HG03139 (cell line): ENCODE measurements around the gene CCDC137.

Source experiments
- ATAC-seq: cut with Tn5 transposase; IDR thresholded peaks from one replicate; pipeline ENCODE4 v1.9.1; 2021; ENCODE audit not compliant: unreplicated experiment

Gene CCDC137

GRCh38 chr17:81700353-81701287 is 34.1 kb downstream of the CCDC137 start:
- no peak for ATAC-seq

DNA sequence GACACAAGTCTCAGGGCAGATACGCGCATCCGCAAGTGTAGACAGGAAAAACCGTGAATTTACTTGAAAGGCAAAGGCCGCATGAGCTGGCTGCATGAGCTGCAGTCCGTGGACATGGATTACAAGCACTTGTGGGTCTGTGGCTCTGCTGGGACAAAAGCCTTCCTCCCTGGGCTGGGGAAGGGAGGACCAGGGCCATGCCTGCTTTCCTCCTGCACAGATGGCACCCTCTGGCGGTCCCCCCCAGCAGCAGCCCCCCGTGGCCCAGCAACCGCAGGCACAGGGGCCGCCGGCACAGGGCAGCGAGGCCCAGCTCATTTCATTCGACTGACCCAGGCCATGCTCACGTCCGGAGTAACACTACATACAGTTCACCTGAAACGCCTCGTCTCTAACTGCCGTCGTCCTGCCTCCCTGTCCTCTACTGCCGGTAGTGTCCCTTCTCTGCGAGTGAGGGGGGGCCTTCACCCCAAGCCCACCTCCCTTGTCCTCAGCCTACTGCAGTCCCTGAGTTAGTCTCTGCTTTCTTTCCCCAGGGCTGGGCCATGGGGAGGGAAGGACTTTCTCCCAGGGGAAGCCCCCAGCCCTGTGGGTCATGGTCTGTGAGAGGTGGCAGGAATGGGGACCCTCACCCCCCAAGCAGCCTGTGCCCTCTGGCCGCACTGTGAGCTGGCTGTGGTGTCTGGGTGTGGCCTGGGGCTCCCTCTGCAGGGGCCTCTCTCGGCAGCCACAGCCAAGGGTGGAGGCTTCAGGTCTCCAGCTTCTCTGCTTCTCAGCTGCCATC is 34.9 kb downstream of the CCDC137 start:
- no peak for ATAC-seq

DNA sequence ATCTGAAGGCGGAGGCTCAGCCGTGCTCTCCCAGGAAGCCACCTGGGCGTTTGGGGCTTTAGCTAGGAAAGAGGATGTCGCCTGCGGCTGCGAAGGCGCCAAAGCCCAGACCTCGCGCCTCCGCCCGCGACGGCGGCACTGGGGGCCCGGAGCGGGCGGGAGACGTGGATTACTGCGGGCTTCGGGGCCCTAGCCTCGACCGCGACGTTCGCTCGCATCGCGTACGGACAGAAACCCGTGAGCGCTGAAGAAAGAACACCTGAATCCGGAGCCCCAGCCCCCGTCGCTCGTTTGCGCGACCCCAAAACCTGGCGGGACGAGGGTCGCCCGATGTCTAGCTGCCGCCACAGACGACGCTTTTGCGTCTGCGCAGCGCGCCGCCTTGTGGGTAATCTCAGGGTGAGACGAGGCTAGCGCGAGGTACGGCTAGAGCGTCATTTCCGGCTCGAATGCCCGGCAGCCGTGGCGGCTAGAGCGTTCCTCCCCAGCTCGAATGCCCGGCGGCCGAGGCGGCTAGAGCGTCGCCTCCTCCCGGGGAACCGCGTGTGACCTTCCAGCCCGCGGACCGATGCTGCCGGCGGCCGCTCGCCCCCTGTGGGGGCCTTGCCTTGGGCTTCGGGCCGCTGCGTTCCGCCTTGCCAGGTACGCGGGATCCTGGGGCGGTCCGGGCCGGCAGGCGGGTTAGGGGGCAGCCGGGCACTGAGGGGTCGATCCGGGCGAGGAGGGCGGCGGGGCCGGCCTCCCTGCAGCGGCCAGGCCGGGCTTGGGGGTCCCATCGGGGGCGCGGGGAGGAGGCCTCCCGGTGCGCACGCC is 36.6 kb downstream of the CCDC137 start, which contains the start of gene MRPL12:
TSS of gene MRPL12 (plus strand) at position 434 of the 813 bp plus-strand sequence. CDS start at position 569, 135 bp downstream.
- peak; percentile 79 for ATAC-seq

GRCh38 chr17:81703747-81704654 is 37.5 kb downstream of the CCDC137 start:
- ATAC-seq: no peak

- no peak for ATAC-seq
Measured at GRCh38 chr17:81705518-81706231, 39.1 kb downstream of the CCDC137 start.

- no peak for ATAC-seq
Measured at GRCh38 chr17:81706232-81706611, 39.7 kb downstream of the CCDC137 start.

- no peak for ATAC-seq
Measured at GRCh38 chr17:81706757-81707624, 40.5 kb downstream of the CCDC137 start.

DNA sequence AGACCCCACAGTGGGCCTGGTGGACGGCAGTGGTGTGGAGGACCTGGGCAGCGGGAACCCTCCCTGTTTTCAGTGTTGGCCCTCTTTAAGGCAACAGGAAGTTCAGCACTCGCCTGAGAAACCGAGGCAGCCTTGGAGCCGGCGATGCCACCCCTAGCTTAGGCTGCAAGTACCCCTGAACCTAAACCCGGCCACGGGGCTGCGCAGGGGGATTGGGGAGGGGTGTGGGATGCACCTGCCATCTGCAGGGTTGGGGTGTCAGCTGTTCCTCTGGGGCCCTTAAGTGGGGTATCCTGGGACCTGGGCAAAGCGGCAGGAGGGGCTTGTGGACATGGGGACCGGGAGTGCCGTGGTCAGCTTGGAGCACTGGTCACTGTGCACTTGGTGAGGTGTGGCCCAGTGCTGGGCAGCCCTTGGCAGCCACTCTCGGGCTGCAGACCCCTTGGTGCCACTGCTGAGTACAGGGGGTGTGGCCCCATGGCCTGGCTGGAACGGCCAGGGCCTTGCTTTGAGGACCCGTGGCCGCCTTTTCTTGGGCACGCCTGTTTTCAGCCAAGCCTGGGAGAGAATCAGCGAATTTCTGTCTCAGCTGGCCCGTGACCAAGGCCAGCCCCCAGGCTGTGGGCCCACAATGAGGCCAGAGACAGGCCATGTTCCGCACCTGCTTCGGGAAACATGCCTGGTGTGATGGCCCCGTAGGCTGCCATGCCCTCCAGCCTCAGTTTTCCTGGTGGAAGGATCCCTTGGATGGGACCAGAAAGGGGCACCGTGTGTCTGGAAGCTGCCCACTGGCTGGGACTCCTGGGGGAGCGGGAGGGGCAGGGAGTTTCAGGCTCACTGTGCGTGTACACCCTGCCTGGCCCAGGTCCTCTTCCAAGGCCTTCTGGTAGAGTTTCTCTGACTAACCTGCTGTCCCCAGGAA is 41.4 kb downstream of the CCDC137 start:
- ATAC-seq: no peak

GRCh38 chr17:81708739-81709185 is 42.2 kb downstream of the CCDC137 start:
- ATAC-seq: no peak

GRCh38 chr17:81710514-81711308 is 44.2 kb downstream of the CCDC137 start:
- ATAC-seq: no peak

GRCh38 chr17:81711814-81712467 is 45.4 kb downstream of the CCDC137 start, which contains the start of gene SLC25A10:
SLC25A10 (plus strand) TSS chr17:81712284; CDS start chr17:81712427, 143 bp downstream.
- peak; percentile 58 for ATAC-seq

DNA sequence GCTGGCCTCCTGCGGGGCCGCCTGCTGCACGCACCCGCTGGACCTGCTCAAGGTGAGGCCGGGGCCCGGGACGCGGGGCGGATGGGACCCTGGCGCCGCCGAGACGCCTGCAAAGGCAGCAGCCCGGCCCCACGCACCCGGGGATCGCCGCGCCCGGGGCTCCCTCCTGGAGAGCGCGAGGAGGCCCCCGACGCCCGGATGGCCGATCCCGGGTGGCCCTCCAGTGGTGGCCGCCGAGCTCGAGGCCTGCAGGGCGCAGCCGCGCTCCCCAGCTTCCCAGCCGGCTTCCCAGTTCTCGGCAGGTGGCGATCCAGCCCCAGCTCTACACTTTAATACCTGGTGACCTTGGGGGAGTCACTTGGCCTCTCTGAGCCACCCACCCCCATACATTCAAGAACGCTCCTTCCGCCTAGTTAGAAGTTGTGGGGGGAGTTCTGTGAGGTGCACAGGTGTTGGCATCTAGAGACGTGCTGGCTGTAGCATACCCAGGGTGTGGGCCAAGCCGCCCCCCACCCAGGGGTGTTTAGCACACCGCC is 46.0 kb downstream of the CCDC137 start:
- peak; percentile 7 for ATAC-seq

GRCh38 chr17:81713004-81713555 is 46.5 kb downstream of the CCDC137 start:
- no peak for ATAC-seq

DNA sequence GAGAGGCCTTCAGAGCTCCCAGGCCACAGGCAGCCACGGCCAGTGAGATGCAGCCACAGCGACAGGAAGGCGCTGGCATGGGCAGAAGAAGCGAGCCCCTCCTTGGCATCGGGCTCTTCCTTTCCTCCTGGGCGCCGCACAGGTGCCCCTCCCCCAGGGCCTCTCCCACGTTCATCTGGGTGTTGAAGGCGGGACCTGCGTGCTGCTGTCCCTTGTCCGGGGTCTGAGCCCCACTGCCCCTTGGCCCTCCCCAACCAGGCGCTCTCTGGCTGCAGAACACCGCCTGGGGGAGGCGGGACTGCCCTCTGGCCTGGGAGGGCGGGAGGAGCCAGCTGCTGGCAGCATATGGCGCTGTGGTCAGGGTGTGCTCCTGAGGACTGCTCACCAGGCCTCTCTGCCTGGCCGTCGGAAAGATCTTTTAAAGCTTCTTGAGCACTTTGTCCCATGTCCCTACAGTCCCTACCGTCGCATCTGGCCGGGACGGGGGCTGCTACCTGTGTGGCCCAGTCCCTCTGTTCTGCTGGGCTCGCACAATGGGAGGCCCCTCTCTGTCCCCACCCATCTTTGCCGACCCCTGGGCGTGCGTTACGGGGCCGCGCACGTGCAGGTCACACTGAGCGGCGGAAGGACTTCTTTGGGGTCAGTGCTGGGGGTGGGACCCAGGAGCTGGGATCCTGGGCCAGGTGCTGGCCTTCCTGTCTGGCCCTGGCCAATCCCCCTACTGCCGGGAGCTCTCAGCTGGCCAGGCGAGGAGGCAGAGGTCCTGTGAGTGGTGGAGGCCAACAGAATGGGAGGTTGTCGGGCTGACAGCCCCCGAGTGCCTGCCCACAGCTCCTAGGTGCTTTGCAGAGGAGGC is 47.2 kb downstream of the CCDC137 start:
- no peak for ATAC-seq
